ENCODE data around the gene BMP2K. TPM values are rescaled to one million over a fixed set of nuclear protein-coding genes. Genes with fewer than 3 reads are reported as not detected.

Gene BMP2K
- total and polyA plus RNA-seq, 12 donors, result 4.9 to 36.5 (median 28.1) TPM

DNA sequence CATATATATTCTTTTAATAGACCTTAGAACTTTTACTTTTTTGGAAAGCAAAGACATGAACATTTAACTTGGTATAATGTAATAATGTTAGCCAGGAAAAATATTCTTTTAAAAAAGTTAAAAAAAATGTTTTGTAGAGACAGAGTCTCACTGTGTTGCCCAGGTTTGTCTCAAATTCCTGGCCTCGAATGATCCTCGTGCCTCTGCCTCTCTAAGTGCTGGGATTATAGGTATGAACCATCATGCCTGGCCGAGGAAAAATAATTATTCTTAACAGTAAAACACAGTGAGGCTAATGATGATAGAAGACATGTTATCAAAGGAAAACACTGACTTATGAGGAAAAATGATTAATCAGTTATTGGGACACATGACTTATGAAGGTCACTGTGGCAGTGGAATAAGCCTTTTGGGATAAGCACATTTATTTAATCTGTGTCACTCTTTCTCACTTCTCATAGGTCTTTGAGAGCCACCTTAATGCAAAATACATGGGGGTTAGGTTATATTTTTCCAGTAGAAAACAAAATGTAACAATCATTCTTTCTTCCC is 6.0 kb upstream of the BMP2K start:
- DNase-seq (no peak), ATAC-seq (no peak)
- WGBS, 2 donors, result 94 to 95% methylated on average over 3 of the region's 3 CpGs
- Histone ChIP-seq H3K9me3 (no peaks in the 10 kb centered on the region), H3K27ac (no peak overlapping the region), H3K4me1 (peaks cover 0 to 29% (median 15%) of the 10 kb centered on the region in 9 donors), H3K4me3 (no peak overlapping the region), H3K36me3 (no peaks in the 10 kb centered on the region), H3K27me3 (no peaks in the 10 kb centered on the region)
- TF ChIP-seq, protein P1, sequence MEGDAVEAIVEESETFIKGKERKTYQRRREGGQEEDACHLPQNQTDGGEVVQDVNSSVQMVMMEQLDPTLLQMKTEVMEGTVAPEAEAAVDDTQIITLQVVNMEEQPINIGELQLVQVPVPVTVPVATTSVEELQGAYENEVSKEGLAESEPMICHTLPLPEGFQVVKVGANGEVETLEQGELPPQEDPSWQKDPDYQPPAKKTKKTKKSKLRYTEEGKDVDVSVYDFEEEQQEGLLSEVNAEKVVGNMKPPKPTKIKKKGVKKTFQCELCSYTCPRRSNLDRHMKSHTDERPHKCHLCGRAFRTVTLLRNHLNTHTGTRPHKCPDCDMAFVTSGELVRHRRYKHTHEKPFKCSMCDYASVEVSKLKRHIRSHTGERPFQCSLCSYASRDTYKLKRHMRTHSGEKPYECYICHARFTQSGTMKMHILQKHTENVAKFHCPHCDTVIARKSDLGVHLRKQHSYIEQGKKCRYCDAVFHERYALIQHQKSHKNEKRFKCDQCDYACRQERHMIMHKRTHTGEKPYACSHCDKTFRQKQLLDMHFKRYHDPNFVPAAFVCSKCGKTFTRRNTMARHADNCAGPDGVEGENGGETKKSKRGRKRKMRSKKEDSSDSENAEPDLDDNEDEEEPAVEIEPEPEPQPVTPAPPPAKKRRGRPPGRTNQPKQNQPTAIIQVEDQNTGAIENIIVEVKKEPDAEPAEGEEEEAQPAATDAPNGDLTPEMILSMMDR (IDR thresholded peaks at IDR 0.05), result no peak
- intact Hi-C loops (cut with DNase I), result loop anchor here in 7 of 10 donors (5.0 to 10.0 kb wide), 5 partner anchors 85 to 155 kb away; no protein-coding TSS in a partner anchor

DNA sequence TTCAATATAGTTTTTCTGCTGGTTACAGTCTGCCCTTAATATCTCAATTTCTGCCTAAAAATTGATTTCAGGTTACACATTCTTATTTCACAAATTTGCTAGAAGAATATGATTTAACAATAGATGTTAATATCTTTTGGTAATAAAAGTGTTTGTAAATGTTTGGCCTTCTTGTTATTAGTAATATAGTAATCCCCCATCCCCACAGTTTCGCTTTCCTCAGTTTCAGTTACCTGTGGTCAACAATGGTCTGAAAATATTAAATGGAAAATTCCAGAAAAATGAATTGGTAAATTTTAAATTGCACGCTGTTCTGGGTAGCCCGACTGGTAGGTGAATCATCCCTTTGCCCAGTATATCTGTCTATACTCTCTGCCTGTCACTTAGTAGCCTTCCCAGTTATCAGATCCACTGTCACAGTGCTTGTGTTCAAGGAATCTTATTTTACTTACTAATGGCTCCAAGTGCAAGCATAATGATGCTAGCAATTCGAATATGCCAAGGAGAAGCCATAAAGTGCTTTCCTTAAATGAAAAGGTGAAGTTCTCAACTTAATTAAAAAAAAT is 3.5 kb upstream of the BMP2K start:
- no peak overlapping the region for H3K4me3 ChIP-seq
- peaks cover 0 to 22% (median 8%) of the 10 kb centered on the region in 9 donors for H3K4me1 ChIP-seq
- DNase-seq (no peak), ATAC-seq (no peak)
- 88 to 94% methylated on average over 4 of the region's 4 CpGs for WGBS, 2 donors
- no peaks in the 10 kb centered on the region for H3K9me3 ChIP-seq
- H3K36me3 ChIP-seq, result no peaks in the 10 kb centered on the region
- intact Hi-C loops (cut with DNase I), result loop anchor here in 7 of 10 donors (5.0 to 10.0 kb wide), 5 partner anchors 82 to 158 kb away; no protein-coding TSS in a partner anchor
- no peak overlapping the region for H3K27ac ChIP-seq
- TF ChIP-seq, protein P1 (IDR thresholded peaks at IDR 0.05), result no peak
- no peaks in the 10 kb centered on the region for H3K27me3 ChIP-seq

DNA sequence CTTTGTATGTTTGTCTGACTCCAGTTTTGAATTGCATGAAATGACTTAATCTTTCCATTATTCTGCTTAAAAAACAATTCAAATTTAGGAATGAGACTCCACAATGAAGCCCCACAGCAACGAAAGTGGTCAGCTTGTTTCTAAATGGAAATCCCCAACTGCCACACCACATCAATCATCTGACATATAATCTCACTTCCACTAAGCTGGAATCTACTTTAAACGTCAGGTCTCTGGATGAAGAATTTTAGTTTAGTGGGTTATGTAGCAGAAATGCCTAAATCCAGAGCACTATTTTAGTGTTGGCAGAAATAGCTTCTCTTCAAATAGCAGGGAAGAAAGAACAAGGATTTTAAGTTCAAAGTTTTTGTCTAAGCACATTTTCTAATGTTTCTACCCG is 1.7 kb upstream of the BMP2K start:
- intact Hi-C loops (cut with DNase I), result loop anchor here in 7 of 10 donors (5.0 to 10.0 kb wide), 5 partner anchors 80 to 160 kb away; no protein-coding TSS in a partner anchor
- Histone ChIP-seq H3K4me1 (peaks cover 0 to 40% (median 25%) of the 10 kb centered on the region in 9 donors), H3K27ac (peak overlapping the region in 8 of 10 donors; percentile 98 to 100 (median 100)), H3K4me3 (peak overlapping the region in 1 of 10 donors; percentile 93), H3K36me3 (no peaks in the 10 kb centered on the region), H3K27me3 (no peaks in the 10 kb centered on the region), H3K9me3 (no peaks in the 10 kb centered on the region)
- ATAC-seq, result no peak
- WGBS, 2 donors, result 54 to 66% methylated on average over 3 of the region's 3 CpGs
- no peak for DNase-seq
- TF ChIP-seq, protein P1 (IDR thresholded peaks at IDR 0.05), result no peak

DNA sequence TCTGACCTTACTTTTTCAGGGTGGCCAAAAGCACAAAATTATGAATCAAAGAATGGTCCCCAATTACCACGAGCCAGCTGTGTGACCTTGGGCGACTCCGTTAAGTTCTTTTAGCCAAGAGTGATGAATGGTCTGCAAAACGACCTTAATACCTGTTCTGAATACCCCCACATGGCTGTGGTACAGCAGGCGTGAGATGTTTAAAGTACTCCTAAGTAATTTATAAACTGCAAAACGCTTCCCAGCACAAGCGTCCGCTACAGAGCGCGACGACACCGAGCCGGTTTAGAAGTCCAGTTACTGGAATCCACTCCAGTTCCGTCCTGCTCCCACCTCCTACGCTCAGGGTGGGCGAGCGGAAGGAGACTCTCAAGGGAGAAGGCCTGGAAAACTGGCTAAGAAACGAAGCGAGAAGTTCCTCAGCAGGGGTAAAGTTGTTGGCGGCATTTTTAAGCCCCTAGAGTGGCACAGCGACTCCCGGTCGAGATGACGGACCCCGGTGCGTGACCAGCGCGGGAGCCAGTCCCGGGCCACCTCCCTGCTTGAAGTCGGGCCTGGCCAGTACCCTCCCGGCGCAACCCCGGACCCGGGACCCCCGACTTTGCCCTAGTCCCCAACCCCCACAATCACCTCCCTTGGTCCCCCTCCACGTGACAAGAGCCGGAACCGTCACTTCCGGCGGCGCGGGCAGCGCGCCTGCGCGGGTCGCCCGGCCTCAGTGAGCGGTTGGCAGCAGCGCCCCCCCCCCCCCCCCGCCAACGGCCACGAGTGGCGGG is 659 bp upstream of the BMP2K start:
- DNase-seq (peak; percentile 88 to 90), ATAC-seq (peak; percentile 91 to 94 (median 93))
- peak overlapping the region; percentile 94 to 100 (median 99) for H3K27ac ChIP-seq
- H3K4me1 ChIP-seq, result peaks cover 0 to 46% (median 35%) of the 10 kb centered on the region in 9 donors
- WGBS, 2 donors, result 0 to 1% methylated on average over 43 to 50 of the region's 54 CpGs
- H3K27me3 ChIP-seq, result no peaks in the 10 kb centered on the region
- H3K4me3 ChIP-seq, result peak overlapping the region; percentile 70 to 94 (median 86)
- intact Hi-C loops (cut with DNase I), result loop anchor here (5.0 to 10.0 kb wide), 10 partner anchors 79 to 163 kb away; no protein-coding TSS in a partner anchor
- no peaks in the 10 kb centered on the region for H3K9me3 ChIP-seq
- TF ChIP-seq, protein P1 (IDR thresholded peaks at IDR 0.05), result no peak
- no peaks in the 10 kb centered on the region for H3K36me3 ChIP-seq
